HEK293 (cell line): Measurements from ENCODE around the gene ARL13B.

ENCODE experiments used
- BCL11B ChIP-seq: fragments of 450-650 bp; formaldehyde crosslinking; IDR thresholded peaks from 2 replicates; pipeline ENCODE4 v1.5.1; 2016; ENCODE audit warnings: low read depth, missing biosample characterization, missing genetic modification characterization
- HOXC10 ChIP-seq: sonication (generic); formaldehyde crosslinking; IDR thresholded peaks from 2 replicates; pipeline ENCODE4 v1.8.1; 2023; ENCODE audit warnings: mild to moderate bottlenecking, missing genetic modification reagents
- KLF1 ChIP-seq: fragments of 450-650 bp; formaldehyde crosslinking; IDR thresholded peaks from 2 replicates; pipeline ENCODE4 v1.5.1; 2016; ENCODE audit warnings: missing biosample characterization, missing genetic modification characterization
- OSR2 ChIP-seq: fragments of 450-650 bp; formaldehyde crosslinking; IDR thresholded peaks from 2 replicates; pipeline ENCODE4 v1.5.1; 2016; ENCODE audit warnings: missing biosample characterization, missing genetic modification characterization
- PRDM10 ChIP-seq: fragments of 450-650 bp; formaldehyde crosslinking; IDR thresholded peaks from 2 replicates; pipeline ENCODE4 v1.5.1; 2016; ENCODE audit warnings: missing biosample characterization, missing genetic modification characterization
- PRDM6 ChIP-seq: fragments of 450-650 bp; formaldehyde crosslinking; IDR thresholded peaks from 2 replicates; pipeline ENCODE4 v1.5.1; 2017; ENCODE audit warnings: missing biosample characterization, missing genetic modification characterization
- SETDB1 ChIP-seq: IDR thresholded peaks from one replicate; pipeline ENCODE4 v1.6.1; 2017; ENCODE audit warnings: mild to moderate bottlenecking, low read length, moderate library complexity, mixed read lengths; ENCODE audit not compliant: insufficient read length
- SP3 ChIP-seq: fragments of 450-650 bp; formaldehyde crosslinking; IDR thresholded peaks from 2 replicates; pipeline ENCODE4 v1.5.1; 2016; ENCODE audit warnings: missing biosample characterization, missing genetic modification characterization
- ZBTB7A ChIP-seq: fragments of 450-650 bp; formaldehyde crosslinking; IDR thresholded peaks from 2 replicates; pipeline ENCODE4 v1.5.1; 2016; ENCODE audit warnings: low read depth, missing biosample characterization, missing genetic modification characterization
- ZBTB8A ChIP-seq: fragments of 450-650 bp; formaldehyde crosslinking; IDR thresholded peaks from 2 replicates; pipeline ENCODE4 v1.5.1; 2016; ENCODE audit warnings: missing biosample characterization, missing genetic modification characterization
- ZNF155 ChIP-seq: fragments of 450-650 bp; formaldehyde crosslinking; IDR thresholded peaks from 2 replicates; pipeline ENCODE4 v1.5.1; 2016; ENCODE audit warnings: missing biosample characterization, missing genetic modification characterization
- ZNF2 ChIP-seq: fragments of 450-650 bp; formaldehyde crosslinking; IDR thresholded peaks from 2 replicates; pipeline ENCODE4 v1.5.1; 2016; ENCODE audit warnings: missing biosample characterization, missing genetic modification characterization
- ZNF23 ChIP-seq: fragments of 450-650 bp; formaldehyde crosslinking; IDR thresholded peaks from 2 replicates; pipeline ENCODE4 v1.5.1; 2016; ENCODE audit warnings: missing biosample characterization, missing genetic modification characterization, borderline replicate concordance
- ZNF341 ChIP-seq: fragments of 450-650 bp; formaldehyde crosslinking; IDR thresholded peaks from 2 replicates; pipeline ENCODE4; 2016; ENCODE audit warnings: low read depth, missing biosample characterization, missing genetic modification characterization
- ZNF423 ChIP-seq: fragments of 450-650 bp; formaldehyde crosslinking; IDR thresholded peaks from 2 replicates; pipeline ENCODE4 v1.5.1; 2016; ENCODE audit warnings: missing biosample characterization, missing genetic modification characterization
- ZNF514 ChIP-seq: fragments of 450-650 bp; formaldehyde crosslinking; IDR thresholded peaks from 2 replicates; pipeline ENCODE4 v1.5.1; 2016; ENCODE audit warnings: missing biosample characterization, missing genetic modification characterization
- ZNF518A ChIP-seq: fragments of 450-650 bp; formaldehyde crosslinking; conservative IDR thresholded peaks from 2 replicates; pipeline ENCODE4 v1.5.1; 2016; ENCODE audit warnings: low read depth, missing biosample characterization, missing genetic modification characterization
- ZNF529 ChIP-seq: fragments of 450-650 bp; formaldehyde crosslinking; IDR thresholded peaks from 2 replicates; pipeline ENCODE4 v1.5.1; 2017; ENCODE audit warnings: missing genetic modification characterization, missing biosample characterization; ENCODE audit not compliant: insufficient replicate concordance
- ZNF555 ChIP-seq: fragments of 450-650 bp; formaldehyde crosslinking; conservative IDR thresholded peaks from 2 replicates; pipeline ENCODE4 v1.5.1; 2017; ENCODE audit warnings: missing biosample characterization, mild to moderate bottlenecking, missing genetic modification characterization, inconsistent platforms
- ZNF571 ChIP-seq: fragments of 450-650 bp; formaldehyde crosslinking; IDR thresholded peaks from 2 replicates; pipeline ENCODE4 v1.5.0; 2017; ENCODE audit warnings: missing biosample characterization, missing genetic modification characterization
- ZNF580 ChIP-seq: fragments of 450-650 bp; formaldehyde crosslinking; IDR thresholded peaks from 2 replicates; pipeline ENCODE4 v1.5.1; 2016; ENCODE audit warnings: missing biosample characterization, missing genetic modification characterization
- ZNF692 ChIP-seq: fragments of 450-650 bp; formaldehyde crosslinking; IDR thresholded peaks from 2 replicates; pipeline ENCODE4 v1.5.1; 2016; ENCODE audit warnings: missing biosample characterization, missing genetic modification characterization
- ZSCAN5A ChIP-seq: fragments of 450-650 bp; formaldehyde crosslinking; IDR thresholded peaks from 2 replicates; pipeline ENCODE4 v1.5.1; 2016; ENCODE audit warnings: missing biosample characterization, missing genetic modification characterization
- ZXDB ChIP-seq: fragments of 450-650 bp; formaldehyde crosslinking; IDR thresholded peaks from 2 replicates; pipeline ENCODE4 v1.5.1; 2016; ENCODE audit warnings: missing biosample characterization, missing genetic modification characterization

The ARL13B gene

GRCh38 chr3:94062513-94063404, 82.8 kb downstream of the ARL13B start, which contains the start of the genes DHFR2 and NSUN3 (continued):
- TF ChIP-seq ZNF2 (tag by site-specific recombination) (peak; percentile 12; the same call in 1 of the 2 replicates), ZNF571 (tag by site-specific recombination) (no peak), ZNF155 (tag by site-specific recombination) (no peak), ZNF529 (tag by site-specific recombination) (no peak), OSR2 (tag by site-specific recombination) (peak; percentile 92), ZNF692 (tag by site-specific recombination) (no peak; the same call in 1 of the 2 replicates), ZNF341 (tag by site-specific recombination) (peak; percentile 98), HOXC10 (CRISPR knock-in tag) (no peak), KLF1 (tag by site-specific recombination) (no peak), ZBTB7A (tag by site-specific recombination) (no peak), ZBTB8A (tag by site-specific recombination) (no peak; the same call in 1 of the 2 replicates), ZSCAN5A (tag by site-specific recombination) (no peak), SETDB1 (peak; percentile 52), ZNF555 (tag by site-specific recombination) (no peak), SP3 (tag by site-specific recombination) (peak; percentile 20; the same call in 1 of the 2 replicates), ZNF580 (tag by site-specific recombination) (peak; percentile 66; the same call in 1 of the 2 replicates), PRDM6 (tag by site-specific recombination) (no peak), ZNF23 (tag by site-specific recombination) (no peak), PRDM10 (tag by site-specific recombination) (peak; percentile 86), BCL11B (no peak), ZNF514 (tag by site-specific recombination) (no peak), ZNF423 (tag by site-specific recombination) (no peak), ZNF518A (peak; percentile 67), ZXDB (tag by site-specific recombination) (peak; percentile 78; the same call in 1 of the 2 replicates)
